Adrenal gland (tissue), 5 donors: ENCODE results near the gene VTA1.

Experiments
- CTCF ChIP-seq, 6 experiments: fragments of 450-650 bp in 4 of 6; fragments of 200-600 bp in 2 of 6; sonication (generic) in 1 of 6; IDR thresholded peaks; 1 replicate in 5 of 6; 2 replicates in 1 of 6; pipeline versions ENCODE4 v1.5.1 to v1.8.0; 2016 to 2021; ENCODE audit warnings: antibody characterized with exemption in 6 of 6, mild to moderate bottlenecking in 2 of 6, moderate library complexity in 1 of 6
- POLR2A ChIP-seq, 2 donors: fragments of 450-650 bp; IDR thresholded peaks; one replicate each; pipeline ENCODE4 v1.6.1; 2017; ENCODE audit warnings: antibody characterized with exemption in 2 of 2, mild to moderate bottlenecking in 2 of 2, moderate library complexity in 1 of 2
- donor health status: DM: no; HTN: no; CAD: no.

- TF ChIP-seq CTCF (IDR thresholded peaks at IDR 0.05) (no peak), POLR2A (IDR thresholded peaks at IDR 0.05) (no peak)
Observed at GRCh38 chr6:142251930-142252445, 104.9 kb downstream of the VTA1 start.
